Activated naive CD4-positive, alpha-beta T cell (primary cell): Measurements from ENCODE around the gene VIPR1.

Source experiments
- DNase-seq, 4 experiments: peaks; one replicate each; lab custom pipeline; 2025; lab: John Stamatoyannopoulos, UW

VIPR1 gene

GRCh38 chr3:42502429-42503250, at the start of gene VIPR1:
Gene VIPR1, plus strand, starts transcription at chr3:42502643. Its CDS starts 93 bp downstream, at chr3:42502736.
- peak; percentile 72 to 96 (median 87) for DNase-seq

GRCh38 chr3:42456211-42456610, 46.2 kb upstream of the VIPR1 start:
- no peak for DNase-seq

- no peak for DNase-seq
These were observed 43.3 kb upstream of the VIPR1 start for GRCh38 chr3:42459151-42459550.

GRCh38 chr3:42461762-42462161, 40.7 kb upstream of the VIPR1 start:
- DNase-seq: no peak

GRCh38 chr3:42463093-42463492, 39.4 kb upstream of the VIPR1 start:
- DNase-seq: no peak

- no peak for DNase-seq
These were observed 34.3 kb upstream of the VIPR1 start for GRCh38 chr3:42468111-42468510.

GRCh38 chr3:42472555-42472954, 29.9 kb upstream of the VIPR1 start:
- no peak for DNase-seq

- no peak for DNase-seq
These were observed 29.1 kb upstream of the VIPR1 start for GRCh38 chr3:42473083-42473932.

- DNase-seq: no peak
These were observed 26.0 kb upstream of the VIPR1 start for GRCh38 chr3:42476225-42477125.

GRCh38 chr3:42477696-42478095, 24.7 kb upstream of the VIPR1 start:
- DNase-seq: no peak

GRCh38 chr3:42478830-42479229, 23.6 kb upstream of the VIPR1 start:
- DNase-seq: no peak

GRCh38 chr3:42486814-42487565, 15.5 kb upstream of the VIPR1 start:
- DNase-seq: no peak

GRCh38 chr3:42488687-42489086, 13.8 kb upstream of the VIPR1 start:
- DNase-seq: no peak

GRCh38 chr3:42489116-42489936, 13.1 kb upstream of the VIPR1 start:
- DNase-seq: no peak

- DNase-seq: no peak
These were observed 12.6 kb upstream of the VIPR1 start for GRCh38 chr3:42489937-42490227.

GRCh38 chr3:42490243-42490642, 12.2 kb upstream of the VIPR1 start:
- no peak for DNase-seq

GRCh38 chr3:42491881-42492507, 10.4 kb upstream of the VIPR1 start:
- DNase-seq: no peak

GRCh38 chr3:42492508-42493080, 9.8 kb upstream of the VIPR1 start:
- DNase-seq: no peak

GRCh38 chr3:42493126-42493797, 9.2 kb upstream of the VIPR1 start:
- no peak for DNase-seq
